GM12892 (cell line): Measurements from ENCODE around the gene ATP5F1E.

ENCODE experiments used
- POLR2AphosphoS5 ChIP-seq: IDR thresholded peaks from 2 replicates; pipeline ENCODE4 v1.6.1; 2011; ENCODE audit warnings: low read depth, low read length, control low read depth
- TAF1 ChIP-seq: IDR thresholded peaks from 2 replicates; pipeline ENCODE4 v1.6.1; 2011; ENCODE audit warnings: low read depth, mild to moderate bottlenecking, control low read depth, low read length, borderline replicate concordance

DNA sequence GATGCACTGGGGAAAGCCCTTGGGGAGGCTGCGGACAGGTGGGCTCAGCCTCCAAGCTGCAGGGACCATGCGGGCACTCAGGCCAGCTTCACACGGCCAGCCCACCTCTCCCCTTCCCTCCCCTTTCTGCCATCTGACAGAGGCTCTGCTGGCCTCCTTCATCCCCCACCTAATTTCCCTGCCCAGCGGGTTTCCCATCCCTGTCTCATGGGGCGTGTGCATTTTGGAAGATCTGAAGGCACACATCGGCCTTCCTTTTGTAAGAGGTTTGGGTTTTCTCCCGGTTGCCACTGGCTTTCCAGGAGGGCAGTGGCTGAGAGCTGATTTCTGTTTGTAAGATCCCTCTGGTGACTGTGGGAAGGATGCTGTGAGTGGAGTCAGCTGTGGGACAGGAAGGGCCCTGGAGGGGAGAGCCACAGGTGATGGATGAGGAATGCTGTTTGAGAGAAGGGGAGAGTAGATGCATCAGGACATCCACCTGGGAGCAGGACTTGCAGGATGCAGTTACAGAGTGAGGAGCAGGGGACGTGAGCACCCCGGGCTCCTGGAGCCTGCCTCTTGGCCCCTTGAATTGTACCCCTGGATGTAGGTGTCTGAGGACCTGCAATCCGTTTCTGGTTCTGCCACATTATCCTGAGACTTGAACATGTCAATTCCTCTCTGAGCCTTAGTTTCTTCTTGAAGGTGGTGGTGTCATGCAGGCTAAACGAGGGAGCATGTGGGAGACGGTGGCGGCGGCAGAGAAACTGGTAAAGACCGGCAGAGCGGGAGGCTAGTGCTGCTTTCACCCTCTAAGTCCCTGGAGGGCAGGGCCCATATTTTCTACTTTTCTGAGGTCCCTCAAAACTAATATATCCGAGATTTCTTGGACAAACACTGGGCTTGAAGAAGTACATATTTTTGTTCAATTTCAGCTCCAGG is 18.8 kb downstream of the ATP5F1E start:
- TF ChIP-seq POLR2AphosphoS5 (no peak), TAF1 (no peak)
